Uterus (tissue), 4 donors: ENCODE measurements around the gene FEV. TPM values are rescaled to one million over a fixed set of nuclear protein-coding genes. Genes with fewer than 3 reads are reported as not detected.

Experiments used
- DNase-seq, 2 donors: peaks; one replicate each; pipeline ENCODE4 v3.0.0-alpha.2; 2019 to 2020
- H3K27ac ChIP-seq, 2 donors: fragments of 200-600 bp; sonication (generic); 1 replicate in 1 of 2; 2 replicates in 1 of 2; pipeline ENCODE4 v1.5.1; 2016 to 2018
- H3K27me3 ChIP-seq, 2 donors: fragments of 200-600 bp; sonication (generic); one replicate each; pipeline ENCODE4 v1.5.1; 2018 to 2019; ENCODE audit warnings: control low read depth in 1 of 2
- H3K36me3 ChIP-seq, 2 donors: fragments of 200-600 bp; sonication (generic); one replicate each; pipeline ENCODE4 v1.5.1; 2019; ENCODE audit warnings: control low read depth in 1 of 2
- H3K4me1 ChIP-seq, 2 donors: fragments of 200-600 bp; sonication (generic); one replicate each; pipeline ENCODE4 v1.5.1; 2018 to 2019; ENCODE audit warnings: control low read depth in 1 of 2
- H3K4me3 ChIP-seq, 2 donors: fragments of 200-600 bp; sonication (generic); 1 replicate in 1 of 2; 2 replicates in 1 of 2; pipeline ENCODE4 v1.5.1; 2018 to 2019; ENCODE audit warnings: mild to moderate bottlenecking in 1 of 2
- H3K9me3 ChIP-seq, 2 donors: fragments of 200-600 bp; sonication (generic); one replicate each; pipeline ENCODE4 v1.5.1; 2019; ENCODE audit warnings: control low read depth in 1 of 2
- POLR2A ChIP-seq, 2 donors: fragments of 450-650 bp; IDR thresholded peaks; one replicate each; pipeline ENCODE4 v1.6.1; 2016; ENCODE audit warnings: antibody characterized with exemption in 2 of 2, mild to moderate bottlenecking in 1 of 2, moderate library complexity in 1 of 2
- intact Hi-C: fragments of 100-400 bp; cut with DNase I; formaldehyde crosslinking; loops from one replicate; pipeline ENCODE4 v1.15.1; 2023; ENCODE audit warnings: low total_unique reads
- total RNA-seq, 4 donors: library from RNA; depleted of rRNA in 3 of 4; stranded (reverse); fragments of >200 nt in 3 of 4; gene quantifications; one replicate each; pipeline versions ENCODE4 v1.1.0 to v1.2.4, GENCODE V29; 2014 to 2023
- TF ChIP-seq, protein P1 (sequence below), 4 experiments: fragments of 200-600 bp in 2 of 4; fragments of 450-650 bp in 2 of 4; sonication (generic) in 2 of 4; IDR thresholded peaks; one replicate each; pipeline ENCODE4 v1.5.1; 2016 to 2019; ENCODE audit warnings: antibody characterized with exemption in 4 of 4, mild to moderate bottlenecking in 2 of 4, moderate library complexity in 1 of 4
- donor health status: DM: yes; HTN: yes; CAD: no.

Gene FEV
- total RNA-seq = not detected

DNA sequence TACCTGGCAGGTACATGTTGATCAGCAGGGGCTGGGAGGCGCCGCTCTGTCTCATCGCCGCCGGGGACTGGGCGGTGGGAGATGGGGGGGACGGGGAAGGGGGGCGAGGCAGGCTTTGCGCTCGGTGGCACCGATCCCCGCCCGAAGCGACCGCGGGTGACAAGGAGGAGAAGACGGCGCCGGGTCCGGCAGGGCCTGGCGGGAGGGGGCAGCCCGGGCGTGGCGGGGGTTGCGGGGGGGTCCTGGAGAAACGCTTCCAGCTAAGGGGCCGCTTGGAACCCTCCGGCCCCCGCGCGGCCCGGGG, at the start of gene FEV:
FEV (minus strand) TSS at position 164 of the 304 bp plus-strand sequence; CDS start at position 55, 109 bp downstream.
- intact Hi-C loops = no loop called here
- no peaks in the 10 kb centered on the region for H3K36me3 ChIP-seq
- no peak within 1 kb of the TSS for H3K4me3 ChIP-seq
- TF ChIP-seq, protein P1, sequence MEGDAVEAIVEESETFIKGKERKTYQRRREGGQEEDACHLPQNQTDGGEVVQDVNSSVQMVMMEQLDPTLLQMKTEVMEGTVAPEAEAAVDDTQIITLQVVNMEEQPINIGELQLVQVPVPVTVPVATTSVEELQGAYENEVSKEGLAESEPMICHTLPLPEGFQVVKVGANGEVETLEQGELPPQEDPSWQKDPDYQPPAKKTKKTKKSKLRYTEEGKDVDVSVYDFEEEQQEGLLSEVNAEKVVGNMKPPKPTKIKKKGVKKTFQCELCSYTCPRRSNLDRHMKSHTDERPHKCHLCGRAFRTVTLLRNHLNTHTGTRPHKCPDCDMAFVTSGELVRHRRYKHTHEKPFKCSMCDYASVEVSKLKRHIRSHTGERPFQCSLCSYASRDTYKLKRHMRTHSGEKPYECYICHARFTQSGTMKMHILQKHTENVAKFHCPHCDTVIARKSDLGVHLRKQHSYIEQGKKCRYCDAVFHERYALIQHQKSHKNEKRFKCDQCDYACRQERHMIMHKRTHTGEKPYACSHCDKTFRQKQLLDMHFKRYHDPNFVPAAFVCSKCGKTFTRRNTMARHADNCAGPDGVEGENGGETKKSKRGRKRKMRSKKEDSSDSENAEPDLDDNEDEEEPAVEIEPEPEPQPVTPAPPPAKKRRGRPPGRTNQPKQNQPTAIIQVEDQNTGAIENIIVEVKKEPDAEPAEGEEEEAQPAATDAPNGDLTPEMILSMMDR (IDR thresholded peaks at IDR 0.05) = no peak
- TF ChIP-seq POLR2A (IDR thresholded peaks at IDR 0.05) = no peak
- no peak for DNase-seq
- peaks cover 21 to 75% of the 10 kb centered on the region in 2 donors for H3K27me3 ChIP-seq
- no peak within 1 kb of the TSS for H3K27ac ChIP-seq
- H3K4me1 ChIP-seq = peaks cover 0 to 29% of the 10 kb centered on the region in 2 donors
- no peaks in the 10 kb centered on the region for H3K9me3 ChIP-seq

- H3K4me3 ChIP-seq = no peak overlapping the region
- no peak for TF ChIP-seq POLR2A (IDR thresholded peaks at IDR 0.05)
- TF ChIP-seq, protein P1 (IDR thresholded peaks at IDR 0.05) = no peak
- H3K4me1 ChIP-seq = no peaks in the 10 kb centered on the region
- no peaks in the 10 kb centered on the region for H3K27me3 ChIP-seq
- no peaks in the 10 kb centered on the region for H3K9me3 ChIP-seq
- H3K36me3 ChIP-seq = no peaks in the 10 kb centered on the region
- no peak for DNase-seq
- intact Hi-C loops = no loop called here
- H3K27ac ChIP-seq = no peak overlapping the region
These were observed 47.2 kb upstream of the FEV start for GRCh38 chr2:219032051-219032745.

- Histone ChIP-seq H3K27ac (no peak overlapping the region), H3K27me3 (no peaks in the 10 kb centered on the region), H3K4me3 (no peak overlapping the region), H3K36me3 (no peaks in the 10 kb centered on the region), H3K9me3 (no peaks in the 10 kb centered on the region), H3K4me1 (no peaks in the 10 kb centered on the region)
- intact Hi-C loops = no loop called here
- TF ChIP-seq POLR2A (IDR thresholded peaks at IDR 0.05) = no peak
- TF ChIP-seq, protein P1 (IDR thresholded peaks at IDR 0.05) = no peak
- DNase-seq = no peak
These were observed 46.2 kb upstream of the FEV start for GRCh38 chr2:219031005-219031738.

DNA sequence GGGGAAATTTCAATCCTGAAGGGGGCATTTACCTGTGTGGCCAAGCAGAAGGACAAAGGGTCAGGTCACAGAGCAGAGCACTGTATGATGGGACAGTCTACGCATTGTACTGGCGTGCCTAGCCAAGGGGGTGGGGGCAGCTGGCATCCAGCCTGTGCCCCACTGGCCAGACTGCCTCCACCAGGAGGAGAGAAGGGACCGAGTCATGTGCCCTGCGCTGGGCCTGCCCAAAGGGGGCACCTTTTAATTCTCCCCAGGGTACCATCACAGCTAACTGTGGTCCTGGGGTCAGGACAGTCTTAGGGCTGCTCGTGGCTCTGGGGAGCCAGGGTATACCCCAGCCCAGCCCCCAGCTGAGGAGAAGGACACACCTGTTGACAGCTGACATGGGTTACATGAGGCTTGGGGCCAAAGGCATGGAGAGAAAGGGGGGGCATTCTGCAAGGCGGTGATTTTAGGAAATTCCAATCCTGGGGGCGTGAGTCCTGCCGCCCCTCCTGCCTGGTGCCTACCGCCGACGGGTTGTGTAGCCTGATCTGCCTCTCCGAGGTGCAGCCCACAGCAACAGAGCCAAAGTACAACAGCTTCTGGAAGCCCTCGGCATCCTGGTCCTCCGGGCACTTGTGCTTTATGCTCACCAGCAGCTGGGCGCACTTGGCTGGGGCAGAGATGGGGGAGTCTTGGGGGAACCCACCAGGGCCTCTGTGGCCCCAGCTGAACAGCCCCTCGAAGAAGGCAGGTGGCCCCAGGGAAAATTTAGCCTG, 45.4 kb upstream of the FEV start:
- Histone ChIP-seq H3K4me3 (no peak overlapping the region), H3K27me3 (no peaks in the 10 kb centered on the region), H3K4me1 (no peaks in the 10 kb centered on the region), H3K9me3 (no peaks in the 10 kb centered on the region), H3K36me3 (no peaks in the 10 kb centered on the region), H3K27ac (no peak overlapping the region)
- intact Hi-C loops = no loop called here
- no peak for DNase-seq
- TF ChIP-seq, protein P1 (IDR thresholded peaks at IDR 0.05) = no peak

DNA sequence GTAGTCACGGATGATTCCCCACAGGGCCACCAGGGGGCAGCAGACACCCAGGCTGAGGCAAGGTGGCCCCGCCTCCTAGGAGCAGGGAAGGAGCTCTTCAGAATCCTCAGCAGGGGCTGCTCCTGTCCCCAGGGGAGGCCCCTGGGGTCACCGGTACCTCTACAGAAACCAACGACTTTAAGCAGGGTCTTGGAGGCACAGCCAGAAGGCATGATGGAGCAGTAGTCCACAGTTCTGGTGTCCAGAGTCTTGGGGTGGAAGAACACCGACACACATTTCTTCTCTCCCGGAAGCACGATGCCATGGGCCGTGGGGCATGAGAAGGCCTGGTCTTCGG, 44.8 kb upstream of the FEV start:
- intact Hi-C loops = no loop called here
- no peak overlapping the region for H3K4me3 ChIP-seq
- H3K4me1 ChIP-seq = no peaks in the 10 kb centered on the region
- peak; percentile 67 to 74 for DNase-seq
- H3K27ac ChIP-seq = no peak overlapping the region
- TF ChIP-seq, protein P1 (IDR thresholded peaks at IDR 0.05) = peak; percentile 81 to 92 (median 89)
- no peak for TF ChIP-seq POLR2A (IDR thresholded peaks at IDR 0.05)
- no peaks in the 10 kb centered on the region for H3K36me3 ChIP-seq
- H3K27me3 ChIP-seq = no peaks in the 10 kb centered on the region
- no peaks in the 10 kb centered on the region for H3K9me3 ChIP-seq
